Activated naive CD4-positive, alpha-beta T cell treated with anti-CD3 and anti-CD28 coated beads, Interleukin-2, amount 50 U/mL, for 24 hours (primary cell): ENCODE measurements around the gene PCDHGA6.
"Not testable (repeated sequence)": the region's sequence is repeated elsewhere in the genome, so short reads cannot be mapped to it uniquely, and the experiment has no call there.

Source experiments
- H3K27ac Mint-ChIP-seq: one replicate; pipeline ENCODE4 v1.8.0; 2021; ENCODE audit warnings: mild to moderate bottlenecking, mixed read lengths
- H3K27me3 Mint-ChIP-seq: one replicate; pipeline ENCODE4 v1.8.0; 2021; ENCODE audit warnings: mixed read lengths
- H3K36me3 Mint-ChIP-seq: one replicate; pipeline ENCODE4 v1.8.0; 2021; ENCODE audit warnings: mixed read lengths
- H3K4me1 Mint-ChIP-seq: one replicate; pipeline ENCODE4 v1.8.0; 2021; ENCODE audit warnings: mixed read lengths
- H3K4me3 Mint-ChIP-seq: one replicate; pipeline ENCODE4 v1.8.0; 2021; ENCODE audit warnings: mild to moderate bottlenecking, mixed read lengths
- H3K9me3 Mint-ChIP-seq: one replicate; pipeline ENCODE4 v1.8.0; 2021; ENCODE audit warnings: mixed read lengths

PCDHGA6 gene

GRCh38 chr5:141399555-141400258 lies 26.0 kb downstream of the PCDHGA6 start:
- peaks cover 11% of the 10 kb centered on the region for H3K9me3 Mint-ChIP-seq
- no peaks in the 10 kb centered on the region for H3K4me1 Mint-ChIP-seq
- peak overlapping the region; percentile 57 for H3K4me3 Mint-ChIP-seq
- peak overlapping the region; percentile 86 for H3K27ac Mint-ChIP-seq
- H3K36me3 Mint-ChIP-seq = peaks cover 16% of the 10 kb centered on the region
- peaks cover 52% of the 10 kb centered on the region for H3K27me3 Mint-ChIP-seq

GRCh38 chr5:141402553-141403243 lies 29.0 kb downstream of the PCDHGA6 start, which contains the start of gene PCDHGA9:
Gene PCDHGA9 (plus strand): TSS chr5:141402778. CDS start chr5:141402953, 175 bp downstream.
- H3K9me3 Mint-ChIP-seq = peaks cover 11% of the 10 kb centered on the region
- peak within 1 kb of the TSS; percentile 70 for H3K4me3 Mint-ChIP-seq
- H3K4me1 Mint-ChIP-seq = no peaks in the 10 kb centered on the region
- peaks cover 56% of the 10 kb centered on the region for H3K27me3 Mint-ChIP-seq
- no peak within 1 kb of the TSS for H3K27ac Mint-ChIP-seq
- H3K36me3 Mint-ChIP-seq = peaks cover 16% of the 10 kb centered on the region

GRCh38 chr5:141403387-141403786 lies 29.7 kb downstream of the PCDHGA6 start:
- H3K9me3 Mint-ChIP-seq = peaks cover 16% of the 10 kb centered on the region
- H3K36me3 Mint-ChIP-seq = peaks cover 19% of the 10 kb centered on the region
- no peak overlapping the region for H3K27ac Mint-ChIP-seq
- H3K27me3 Mint-ChIP-seq = peaks cover 59% of the 10 kb centered on the region
- H3K4me3 Mint-ChIP-seq = no peak overlapping the region
- no peaks in the 10 kb centered on the region for H3K4me1 Mint-ChIP-seq

- H3K27ac Mint-ChIP-seq, H3K4me1 Mint-ChIP-seq: not testable (repeated sequence)
- Mint-ChIP-seq H3K4me3 (peak within 1 kb of the TSS; percentile 74), H3K9me3 (peaks cover 21% of the 10 kb centered on the region), H3K27me3 (peaks cover 59% of the 10 kb centered on the region), H3K36me3 (peaks cover 20% of the 10 kb centered on the region)
These were observed 34.3 kb downstream of the PCDHGA6 start, which contains the start of gene PCDHGB6 for GRCh38 chr5:141407790-141408505. Gene PCDHGB6 (plus strand): TSS chr5:141408021. CDS start chr5:141408203, 182 bp downstream.

- H3K9me3 Mint-ChIP-seq = peaks cover 17% of the 10 kb centered on the region
- peaks cover 59% of the 10 kb centered on the region for H3K27me3 Mint-ChIP-seq
- peaks cover 22% of the 10 kb centered on the region for H3K36me3 Mint-ChIP-seq
- H3K27ac Mint-ChIP-seq = no peak overlapping the region
- H3K4me3 Mint-ChIP-seq = peak overlapping the region; percentile 52
- H3K4me1 Mint-ChIP-seq = peaks cover 18% of the 10 kb centered on the region
These were observed 36.1 kb downstream of the PCDHGA6 start for GRCh38 chr5:141409598-141410306.

- no peak overlapping the region for H3K27ac Mint-ChIP-seq
- peaks cover 17% of the 10 kb centered on the region for H3K9me3 Mint-ChIP-seq
- peaks cover 18% of the 10 kb centered on the region for H3K4me1 Mint-ChIP-seq
- H3K36me3 Mint-ChIP-seq = peaks cover 22% of the 10 kb centered on the region
- H3K27me3 Mint-ChIP-seq = peaks cover 56% of the 10 kb centered on the region
- H3K4me3 Mint-ChIP-seq = no peak overlapping the region
These were observed 37.9 kb downstream of the PCDHGA6 start for GRCh38 chr5:141411575-141411974.

- peaks cover 18% of the 10 kb centered on the region for H3K4me1 Mint-ChIP-seq
- peak within 1 kb of the TSS; percentile 90 for H3K4me3 Mint-ChIP-seq
- H3K36me3 Mint-ChIP-seq = peaks cover 23% of the 10 kb centered on the region
- peak within 1 kb of the TSS; percentile 33 for H3K27ac Mint-ChIP-seq
- peaks cover 55% of the 10 kb centered on the region for H3K27me3 Mint-ChIP-seq
- H3K9me3 Mint-ChIP-seq = peaks cover 20% of the 10 kb centered on the region
These were observed 39.3 kb downstream of the PCDHGA6 start, which contains the start of gene PCDHGA10 for GRCh38 chr5:141412854-141413539. Gene PCDHGA10 (plus strand): TSS chr5:141412987. CDS start chr5:141413176, 189 bp downstream.

- H3K27me3 Mint-ChIP-seq = peaks cover 56% of the 10 kb centered on the region
- H3K27ac Mint-ChIP-seq = peak overlapping the region; percentile 33
- peaks cover 21% of the 10 kb centered on the region for H3K9me3 Mint-ChIP-seq
- H3K4me3 Mint-ChIP-seq = peak overlapping the region; percentile 90
- H3K4me1 Mint-ChIP-seq = peaks cover 18% of the 10 kb centered on the region
- peaks cover 25% of the 10 kb centered on the region for H3K36me3 Mint-ChIP-seq
These were observed 39.9 kb downstream of the PCDHGA6 start for GRCh38 chr5:141413540-141414069.

GRCh38 chr5:141414548-141415274 lies 41.0 kb downstream of the PCDHGA6 start:
- peak overlapping the region; percentile 25 for H3K27ac Mint-ChIP-seq
- peaks cover 18% of the 10 kb centered on the region for H3K4me1 Mint-ChIP-seq
- H3K36me3 Mint-ChIP-seq = peaks cover 24% of the 10 kb centered on the region
- H3K4me3 Mint-ChIP-seq = peak overlapping the region; percentile 9
- peaks cover 52% of the 10 kb centered on the region for H3K27me3 Mint-ChIP-seq
- H3K9me3 Mint-ChIP-seq = peaks cover 18% of the 10 kb centered on the region

- Mint-ChIP-seq H3K4me1 (peaks cover 17% of the 10 kb centered on the region), H3K9me3 (peaks cover 15% of the 10 kb centered on the region), H3K36me3 (peaks cover 25% of the 10 kb centered on the region), H3K27me3 (peaks cover 52% of the 10 kb centered on the region), H3K4me3 (peak overlapping the region; percentile 44)
- H3K27ac Mint-ChIP-seq = not testable (repeated sequence)
These were observed 41.6 kb downstream of the PCDHGA6 start for GRCh38 chr5:141415275-141415618.

- Mint-ChIP-seq H3K4me1 (peaks cover 15% of the 10 kb centered on the region), H3K9me3 (peaks cover 20% of the 10 kb centered on the region), H3K36me3 (peaks cover 31% of the 10 kb centered on the region), H3K27me3 (peaks cover 60% of the 10 kb centered on the region), H3K4me3 (peak within 1 kb of the TSS; percentile 44), H3K27ac (peak within 1 kb of the TSS; percentile 41)
These were observed 43.9 kb downstream of the PCDHGA6 start, which contains the start of gene PCDHGB7 for GRCh38 chr5:141417494-141418172. Gene PCDHGB7 (plus strand): TSS chr5:141417677. CDS start chr5:141417860, 183 bp downstream.

GRCh38 chr5:141419074-141419880 lies 45.6 kb downstream of the PCDHGA6 start:
- Mint-ChIP-seq H3K27ac (peak overlapping the region; percentile 38), H3K4me3 (peak overlapping the region; percentile 12), H3K27me3 (peaks cover 58% of the 10 kb centered on the region), H3K9me3 (peaks cover 25% of the 10 kb centered on the region), H3K4me1 (peaks cover 3% of the 10 kb centered on the region), H3K36me3 (peaks cover 28% of the 10 kb centered on the region)
